SK-N-SH (cell line): Measurements from ENCODE around the gene HEATR3.

ENCODE experiments used
- CTCF ChIP-seq: fragments of 200-600 bp; sonication (generic); IDR thresholded peaks from 2 replicates; pipeline ENCODE4 v1.6.1; 2017; ENCODE audit warnings: antibody characterized with exemption, mild to moderate bottlenecking, moderate library complexity
- EP300 ChIP-seq, 2 experiments: IDR thresholded peaks; 2 replicates each; pipeline versions ENCODE4 v1.4.0 to v1.6.1; 2012; ENCODE audit warnings: borderline replicate concordance in 1 of 2, low read depth in 1 of 2, low read length in 1 of 2
- EZH2phosphoT487 ChIP-seq: fragments of 200-600 bp; sonication (generic); IDR thresholded peaks from 2 replicates; pipeline ENCODE4 v1.6.1; 2017; ENCODE audit warnings: low read depth, mixed run types, mild to moderate bottlenecking, antibody characterized with exemption, moderate library complexity, borderline replicate concordance
- FOSL2 ChIP-seq: IDR thresholded peaks from 2 replicates; pipeline ENCODE4 v1.4.0; 2012; ENCODE audit warnings: low read depth, mild to moderate bottlenecking, moderate library complexity, borderline replicate concordance
- GABPA ChIP-seq: IDR thresholded peaks from 2 replicates; pipeline ENCODE4 v1.4.0; 2012; ENCODE audit warnings: low read depth, mild to moderate bottlenecking
- POLR2AphosphoS5 ChIP-seq: IDR thresholded peaks from 2 replicates; pipeline ENCODE4 v1.6.1; 2012; ENCODE audit warnings: low read depth, low read length
- RAD21 ChIP-seq: IDR thresholded peaks from 2 replicates; pipeline ENCODE4 v1.6.1; 2012; ENCODE audit warnings: mild to moderate bottlenecking, low read length
- REST ChIP-seq: IDR thresholded peaks from 2 replicates; pipeline ENCODE4 v1.6.1; 2012; ENCODE audit warnings: mild to moderate bottlenecking, low read depth, low read length, moderate library complexity
- TAF1 ChIP-seq: IDR thresholded peaks from 2 replicates; pipeline ENCODE4 v1.6.1; 2012; ENCODE audit warnings: low read depth, mild to moderate bottlenecking, low read length, moderate library complexity, borderline replicate concordance
- YY1 ChIP-seq: IDR thresholded peaks from 2 replicates; pipeline ENCODE4 v1.4.0; 2012; ENCODE audit warnings: low read depth, mild to moderate bottlenecking

- TF ChIP-seq CTCF (no peak), RAD21 (no peak), FOSL2 (no peak), REST (no peak), POLR2AphosphoS5 (no peak), GABPA (no peak), EZH2phosphoT487 (no peak), YY1 (no peak), TAF1 (no peak), EP300 (IDR thresholded peaks at IDR 0.05; ENCODE audit: borderline replicate concordance in 1 of 2, low read depth in 1 of 2, low read length in 1 of 2) (no peak)
Observed at GRCh38 chr16:50123417-50123816, 57.6 kb downstream of the HEATR3 start.
